T-helper 1 cell treated with Interleukin-12 subunit alpha and Interleukin-12 subunit beta and Interleukin-4 antibody, amounts not matched to agents 30 ng/mL and 1 ng/mL, for 36 hours (primary cell): ENCODE results near the gene FANCL. TPM values are rescaled to one million over a fixed set of nuclear protein-coding genes. Genes with fewer than 3 reads are reported as not detected.
"Not testable (repeated sequence)": the region's sequence is repeated elsewhere in the genome, so short reads cannot be mapped to it uniquely, and the experiment has no call there.

Experiments
- intact Hi-C: fragments of 100-400 bp; cut with micrococcal nuclease; formaldehyde crosslinking; loops from one replicate; pipeline ENCODE4 v1.15.1; 2024
- total RNA-seq: library from RNA; stranded (reverse); gene quantifications from 2 replicates; pipeline ENCODE4 v1.2.3, GENCODE V29; 2022

Gene FANCL
- total RNA-seq, 1 donor from 2014 or later: 12.5 TPM

GRCh38 chr2:58207189-58207588 lies 33.9 kb downstream of the FANCL start:
- intact Hi-C loops: no loop called here

GRCh38 chr2:58206785-58207184 lies 34.3 kb downstream of the FANCL start:
- intact Hi-C loops: no loop called here

GRCh38 chr2:58204195-58204959 lies 36.7 kb downstream of the FANCL start:
- intact Hi-C loops: no loop called here

GRCh38 chr2:58203018-58203417 lies 38.1 kb downstream of the FANCL start:
- intact Hi-C loops: no loop called here

GRCh38 chr2:58202404-58202803 lies 38.7 kb downstream of the FANCL start:
- intact Hi-C loops: no loop called here

- intact Hi-C loops: no loop called here
Observed at GRCh38 chr2:58197894-58198293, 43.2 kb downstream of the FANCL start.

- intact Hi-C loops: no loop called here
Observed at GRCh38 chr2:58195662-58196061, 45.5 kb downstream of the FANCL start.

GRCh38 chr2:58194458-58194857 lies 46.7 kb downstream of the FANCL start:
- intact Hi-C loops: no loop called here

GRCh38 chr2:58187022-58187421 lies 54.1 kb downstream of the FANCL start:
- intact Hi-C loops: not testable (repeated sequence)

GRCh38 chr2:58186501-58186900 lies 54.6 kb downstream of the FANCL start:
- intact Hi-C loops: no loop called here

- intact Hi-C loops: no loop called here
Observed at GRCh38 chr2:58182527-58182926, 58.6 kb downstream of the FANCL start.

- intact Hi-C loops: no loop called here
Observed at GRCh38 chr2:58180635-58181034, 60.5 kb downstream of the FANCL start.

GRCh38 chr2:58180175-58180574 lies 61.0 kb downstream of the FANCL start:
- intact Hi-C loops: not testable (repeated sequence)

- intact Hi-C loops: not testable (repeated sequence)
Observed at GRCh38 chr2:58177187-58177586, 63.9 kb downstream of the FANCL start.

GRCh38 chr2:58171831-58172230 lies 69.3 kb downstream of the FANCL start:
- intact Hi-C loops: not testable (repeated sequence)

GRCh38 chr2:58170334-58170933 lies 70.7 kb downstream of the FANCL start:
- intact Hi-C loops: not testable (repeated sequence)

- intact Hi-C loops: not testable (repeated sequence)
Observed at GRCh38 chr2:58169845-58170244, 71.3 kb downstream of the FANCL start.

GRCh38 chr2:58168130-58168529 lies 73.0 kb downstream of the FANCL start:
- intact Hi-C loops: not testable (repeated sequence)

- intact Hi-C loops: no loop called here
Observed at GRCh38 chr2:58163913-58164312, 77.2 kb downstream of the FANCL start.

GRCh38 chr2:58158481-58158880 lies 82.6 kb downstream of the FANCL start:
- intact Hi-C loops: no loop called here

GRCh38 chr2:58157754-58158153 lies 83.4 kb downstream of the FANCL start:
- intact Hi-C loops: no loop called here

- intact Hi-C loops: no loop called here
Observed at GRCh38 chr2:58156780-58157179, 84.3 kb downstream of the FANCL start.

GRCh38 chr2:58155160-58155778 lies 85.9 kb downstream of the FANCL start:
- intact Hi-C loops: no loop called here
